Lung (tissue), 12 donors: ENCODE data around the gene PAPPA. TPM values are rescaled to one million over a fixed set of nuclear protein-coding genes. Genes with fewer than 3 reads are reported as not detected.

Source experiments
- ATAC-seq: fragments of 200-7000 bp; cut with Tn5 transposase; one replicate; pipeline ENCODE4 v1.9.1; 2020; ENCODE audit warnings: moderate number of reproducible peaks; ENCODE audit not compliant: insufficient read depth, low FRiP score
- DNase-seq, 3 donors: peaks; one replicate each; pipeline ENCODE4 v3.0.0-alpha.2; 2013 to 2017
- H3K27ac ChIP-seq, 2 donors: one replicate each; pipeline ENCODE4 v1.5.1; 2013; ENCODE audit warnings: mild to moderate bottlenecking in 2 of 2, moderate library complexity in 2 of 2, control low read depth in 1 of 2, inconsistent platforms in 1 of 2, low read depth in 1 of 2, low read length in 1 of 2
- H3K27me3 ChIP-seq, 3 donors: one replicate each; pipeline ENCODE4 v1.5.1; 2013; ENCODE audit warnings: low read length in 2 of 3; ENCODE audit not compliant: control insufficient read depth in 3 of 3, insufficient read depth in 3 of 3
- H3K36me3 ChIP-seq, 4 donors: one replicate each; pipeline ENCODE4 v1.5.1; 2013; ENCODE audit warnings: low read length in 4 of 4, mild to moderate bottlenecking in 1 of 4, moderate library complexity in 1 of 4; ENCODE audit not compliant: control insufficient read depth in 4 of 4, insufficient read depth in 4 of 4
- H3K4me1 ChIP-seq, 5 donors: one replicate each; pipeline ENCODE4 v1.5.1; 2013; ENCODE audit warnings: low read length in 5 of 5, mild to moderate bottlenecking in 2 of 5, moderate library complexity in 1 of 5; ENCODE audit not compliant: control insufficient read depth in 5 of 5, insufficient read depth in 5 of 5
- H3K4me3 ChIP-seq: one replicate; pipeline ENCODE4 v1.5.1; 2013; ENCODE audit warnings: mild to moderate bottlenecking, control low read depth, moderate library complexity
- H3K9ac ChIP-seq, 2 donors: one replicate each; pipeline ENCODE4 v1.5.1; 2013; ENCODE audit warnings: low read length in 2 of 2, control low read depth in 1 of 2; ENCODE audit not compliant: insufficient read depth in 1 of 2
- H3K9me3 ChIP-seq, 4 donors: one replicate each; pipeline ENCODE4 v1.5.1; 2013; ENCODE audit warnings: low read length in 3 of 4, mild to moderate bottlenecking in 1 of 4, moderate library complexity in 1 of 4; ENCODE audit not compliant: control insufficient read depth in 4 of 4, insufficient read depth in 3 of 4
- CTCF ChIP-seq: IDR thresholded peaks from 2 replicates; pipeline ENCODE4 v1.5.1; 2012; ENCODE audit warnings: mild to moderate bottlenecking; ENCODE audit errors: control extremely low read depth, extremely low read depth
- WGBS, 2 donors: extraction: QIAGEN DNeasy Blood & Tissue Kit; methylation state at CpG; one replicate each; pipeline ENCODE4 v1.1.7; 2013; 5-methylcytosine and 5-hydroxymethylcytosine counted together
- polyA plus RNA-seq, 2 donors: library from polyadenylated mRNA; stranded (reverse); fragments of 200-250 nt; gene quantifications; one replicate each; pipeline ENCODE4 v1.2.1, GENCODE V29; 2013
- total RNA-seq, 2 donors: library from RNA; depleted of rRNA in 1 of 2; stranded (reverse); fragments of >200 nt in 1 of 2; gene quantifications; one replicate each; pipeline ENCODE4 v1.2.1, GENCODE V29; 2014 to 2021
- donor health status: control.
- donor health status: control.
- donor health status: Bipolar disorder and iron deficiency.
- donor health status: healthy.
- donor health status: DM: yes; HTN: yes; CAD: no.

The PAPPA gene
- total and polyA plus RNA-seq, 4 donors, result 0.45 to 6.7 (median 3.6) TPM

GRCh38 chr9:116355153-116355921 lies 201.7 kb downstream of the PAPPA start:
- Histone ChIP-seq H3K36me3 (no peaks in the 10 kb centered on the region), H3K27ac (peak overlapping the region in 1 of 2 donors; percentile 17), H3K27me3 (no peaks in the 10 kb centered on the region), H3K9ac (peak overlapping the region in 1 of 2 donors; percentile 50), H3K4me3 (no peak overlapping the region), H3K9me3 (peaks cover 0 to 2% (median 0%) of the 10 kb centered on the region in 4 donors), H3K4me1 (peaks cover 0 to 27% (median 4%) of the 10 kb centered on the region in 5 donors)
- DNase-seq (peak; percentile 78 to 95 (median 92)), ATAC-seq (peak; percentile 78)
- no peak for TF ChIP-seq CTCF
- WGBS, 2 donors, result 56 to 71% methylated on average over 11 of the region's 11 CpGs

- DNase-seq, result no peak
- H3K36me3 ChIP-seq, result no peaks in the 10 kb centered on the region
Observed at GRCh38 chr9:116358251-116358650, 204.7 kb downstream of the PAPPA start.

GRCh38 chr9:116360016-116360415 lies 206.4 kb downstream of the PAPPA start:
- Histone ChIP-seq H3K9me3 (peaks cover 0 to 2% (median 0%) of the 10 kb centered on the region in 4 donors), H3K9ac (no peak overlapping the region), H3K4me3 (no peak overlapping the region), H3K36me3 (no peaks in the 10 kb centered on the region), H3K4me1 (peaks cover 0 to 43% (median 6%) of the 10 kb centered on the region in 5 donors), H3K27me3 (no peaks in the 10 kb centered on the region), H3K27ac (no peak overlapping the region)
- no peak for TF ChIP-seq CTCF
- DNase-seq, result peak in 1 of 3 donors; percentile 49
- ATAC-seq, result no peak
- WGBS, 2 donors, result 78 to 84% methylated on average over 4 of the region's 4 CpGs

More at GRCh38 chr9:116358251-116358650, 204.7 kb downstream of the PAPPA start:
- Histone ChIP-seq H3K9me3 (peaks cover 0 to 2% (median 0%) of the 10 kb centered on the region in 4 donors), H3K27me3 (no peaks in the 10 kb centered on the region), H3K27ac (no peak overlapping the region), H3K4me3 (no peak overlapping the region), H3K9ac (no peak overlapping the region), H3K4me1 (peaks cover 0 to 41% (median 6%) of the 10 kb centered on the region in 5 donors)
- 92 to 95% methylated on average over 3 of the region's 3 CpGs for WGBS, 2 donors
- ATAC-seq, result no peak
- TF ChIP-seq CTCF, result no peak
